H1 (cell line): ENCODE data around the gene PMF1. TPM values are rescaled to one million over a fixed set of nuclear protein-coding genes. Genes with fewer than 3 reads are reported as not detected.

Experiments used
- GABPA ChIP-seq: IDR thresholded peaks from 2 replicates; pipeline ENCODE4 v1.6.1; 2011; ENCODE audit warnings: mild to moderate bottlenecking, low read length, moderate library complexity, borderline replicate concordance; ENCODE audit not compliant: insufficient read depth
- NANOG ChIP-seq: IDR thresholded peaks from 2 replicates; pipeline ENCODE4 v1.6.1; 2011; ENCODE audit warnings: low read length, low read depth, mild to moderate bottlenecking, inconsistent platforms; ENCODE audit not compliant: insufficient read depth, poor library complexity, severe bottlenecking
- RNF2 ChIP-seq: fragments of 200-900, 300-1000 bp; sonication (generic); IDR thresholded peaks from 2 replicates; pipeline ENCODE4 v1.7.1; 2016; ENCODE audit warnings: borderline replicate concordance, low read depth, mild to moderate bottlenecking, antibody characterized with exemption, low read length; ENCODE audit not compliant: poor library complexity, severe bottlenecking; ENCODE audit errors: missing control alignments
- polyA plus RNA-seq, 7 experiments: library from polyadenylated mRNA; depleted of rRNA in 3 of 7; stranded (reverse) in 5 of 7; unstranded in 2 of 7; fragments of >200 nt in 5 of 7; fragments of 200-250 nt in 2 of 7; gene quantifications; 1 replicate in 5 of 7; 2 replicates in 1 of 7; 4 replicates in 1 of 7; pipeline versions ENCODE4 v1.2.1 to v1.2.3, GENCODE V29; 2011 to 2013; ENCODE audit warnings: missing spikeins in 2 of 7, mixed read lengths in 2 of 7
- total RNA-seq: library from RNA; stranded (reverse); fragmentation: NEBNext Ultra II Directional; extraction: Animal tissue kit (Norgen Biotek cat#: 25700); gene quantifications from 2 replicates; pipeline ENCODE4 v1.2.1, GENCODE V29; 2021

PMF1 gene
- total and polyA plus RNA-seq, 2 of the 8 experiments (the other 6 are each of a cell fraction or from before 2014, with no cell fraction given) = 113 to 296 TPM

GRCh38 chr1:156263288-156263655 is 50.5 kb downstream of the PMF1 start (continued):
- TF ChIP-seq NANOG (no peak), RNF2 (no peak), GABPA (no peak)
- TF ChIP-seq, all 59 proteins: peak for 0
